VCaP (cell line): Measurements from ENCODE around the gene MGLL.

ENCODE experiments used
- H3K27ac ChIP-seq: fragments of 450-650 bp; 2 replicates; pipeline ENCODE4 v1.5.1; 2017
- TF ChIP-seq, protein P1 (sequence below): fragments of 450-650 bp; conservative IDR thresholded peaks from 2 replicates; pipeline ENCODE4 v1.5.1; 2017; ENCODE audit warnings: mild to moderate bottlenecking, moderate library complexity

MGLL gene

DNA sequence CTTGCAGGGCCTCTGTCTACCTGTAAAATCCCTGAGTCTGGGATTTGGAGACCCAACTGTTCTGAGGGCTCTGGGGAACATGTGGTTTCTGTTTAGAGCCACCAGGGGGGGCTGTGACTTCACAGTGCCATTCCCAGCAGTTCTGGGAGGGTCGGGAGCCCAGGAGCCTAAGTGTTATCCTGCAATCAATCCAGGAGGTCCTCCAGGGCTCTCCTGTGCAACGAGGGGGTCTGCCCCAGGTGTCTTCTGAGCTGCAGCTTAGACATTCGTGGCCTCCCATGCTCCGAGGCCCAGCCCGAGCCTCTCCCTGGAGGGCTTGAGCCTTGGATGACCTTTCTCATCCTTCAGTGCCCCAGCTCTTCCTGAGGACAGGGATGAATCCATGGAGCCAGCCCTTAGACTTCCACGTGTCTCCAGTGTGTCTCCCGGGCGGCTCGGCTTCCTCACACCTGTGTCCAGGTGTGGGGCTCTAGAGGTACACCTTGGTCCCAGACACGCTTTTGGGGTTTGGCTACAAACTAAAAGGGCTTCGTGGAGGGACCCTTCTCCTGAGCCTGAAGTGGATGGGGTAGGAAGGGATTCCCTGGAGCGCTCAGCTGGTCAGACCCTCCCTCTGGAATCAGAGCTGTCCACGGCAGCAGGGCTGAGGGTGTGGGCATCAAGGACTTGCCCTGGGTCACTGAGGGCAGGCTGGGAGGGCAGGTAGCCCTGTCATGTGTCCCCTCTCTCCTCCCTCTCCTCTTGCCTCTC is 169.9 kb downstream of the MGLL start:
- no peak overlapping the region for H3K27ac ChIP-seq
- TF ChIP-seq, protein P1, sequence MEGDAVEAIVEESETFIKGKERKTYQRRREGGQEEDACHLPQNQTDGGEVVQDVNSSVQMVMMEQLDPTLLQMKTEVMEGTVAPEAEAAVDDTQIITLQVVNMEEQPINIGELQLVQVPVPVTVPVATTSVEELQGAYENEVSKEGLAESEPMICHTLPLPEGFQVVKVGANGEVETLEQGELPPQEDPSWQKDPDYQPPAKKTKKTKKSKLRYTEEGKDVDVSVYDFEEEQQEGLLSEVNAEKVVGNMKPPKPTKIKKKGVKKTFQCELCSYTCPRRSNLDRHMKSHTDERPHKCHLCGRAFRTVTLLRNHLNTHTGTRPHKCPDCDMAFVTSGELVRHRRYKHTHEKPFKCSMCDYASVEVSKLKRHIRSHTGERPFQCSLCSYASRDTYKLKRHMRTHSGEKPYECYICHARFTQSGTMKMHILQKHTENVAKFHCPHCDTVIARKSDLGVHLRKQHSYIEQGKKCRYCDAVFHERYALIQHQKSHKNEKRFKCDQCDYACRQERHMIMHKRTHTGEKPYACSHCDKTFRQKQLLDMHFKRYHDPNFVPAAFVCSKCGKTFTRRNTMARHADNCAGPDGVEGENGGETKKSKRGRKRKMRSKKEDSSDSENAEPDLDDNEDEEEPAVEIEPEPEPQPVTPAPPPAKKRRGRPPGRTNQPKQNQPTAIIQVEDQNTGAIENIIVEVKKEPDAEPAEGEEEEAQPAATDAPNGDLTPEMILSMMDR, result peak; percentile 81

DNA sequence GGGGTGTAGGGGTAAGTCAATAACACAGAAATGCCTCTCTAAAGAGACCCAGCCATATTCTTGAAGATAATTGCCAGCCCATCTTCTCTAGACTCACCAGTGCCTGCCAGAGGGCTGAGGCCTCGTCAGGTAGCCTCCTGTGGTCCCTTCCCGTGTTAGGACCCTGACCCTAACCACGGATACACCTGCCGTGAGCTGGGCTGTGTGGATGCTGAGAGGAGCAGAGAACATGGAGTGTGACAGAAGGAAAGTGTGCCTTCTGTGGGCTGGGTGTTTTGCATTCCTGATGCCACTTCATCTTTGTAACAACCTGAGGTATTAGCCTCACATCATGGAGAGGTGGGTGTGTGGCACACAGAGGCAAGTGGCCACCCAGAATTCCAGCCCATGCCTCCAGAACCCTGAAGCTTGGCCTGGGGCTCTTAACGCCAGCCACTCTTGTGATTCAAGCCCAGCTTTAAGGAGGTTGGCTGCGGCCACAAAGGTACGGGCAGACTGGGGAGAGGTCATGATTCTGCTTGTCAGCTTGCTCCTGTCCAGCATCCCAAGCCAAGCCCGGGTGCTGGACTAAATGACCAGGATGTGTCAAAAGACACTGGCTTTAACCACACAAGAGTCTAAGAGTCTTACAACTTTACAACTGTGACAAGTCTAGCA is 170.7 kb downstream of the MGLL start:
- H3K27ac ChIP-seq, result no peak overlapping the region
- TF ChIP-seq, protein P1, result no peak

DNA sequence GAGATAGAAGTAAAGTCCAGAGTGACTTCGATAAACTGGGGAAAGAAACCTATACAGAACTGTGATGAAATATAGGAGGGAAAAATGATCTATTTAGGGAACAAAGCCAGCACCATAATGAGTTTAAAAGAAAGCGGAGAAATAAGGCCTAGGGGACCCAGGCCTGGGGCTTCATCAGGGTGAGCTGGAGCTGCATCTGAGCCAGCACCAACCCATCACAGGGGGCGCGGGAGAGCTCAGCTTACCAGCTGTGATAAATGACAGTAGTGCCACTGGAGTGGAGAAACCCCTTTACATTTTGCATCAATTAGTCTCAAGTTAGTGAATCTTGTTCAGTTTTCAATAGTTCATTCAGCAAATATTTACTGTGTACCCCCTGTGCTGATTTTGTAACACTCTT is 172.1 kb downstream of the MGLL start:
- H3K27ac ChIP-seq, result no peak overlapping the region
- TF ChIP-seq, protein P1, result no peak

DNA sequence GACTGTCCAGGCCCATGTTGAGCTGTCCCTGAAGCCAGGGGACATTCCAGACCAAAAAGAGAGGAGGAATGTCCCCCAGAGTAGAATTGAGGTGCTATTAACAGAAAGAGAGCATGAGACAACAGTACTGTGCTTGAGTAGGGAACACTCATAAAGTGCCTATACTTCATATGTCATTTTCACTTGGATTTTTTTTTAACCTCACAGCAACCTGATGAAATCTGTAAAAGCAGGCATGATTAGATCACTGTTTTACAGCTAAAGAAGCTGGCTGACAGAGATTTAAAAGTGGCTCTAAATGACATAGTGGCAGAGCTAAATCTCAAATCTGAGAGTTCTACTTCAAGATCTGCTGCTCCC is 174.5 kb downstream of the MGLL start:
- no peak overlapping the region for H3K27ac ChIP-seq
- TF ChIP-seq, protein P1, result no peak

DNA sequence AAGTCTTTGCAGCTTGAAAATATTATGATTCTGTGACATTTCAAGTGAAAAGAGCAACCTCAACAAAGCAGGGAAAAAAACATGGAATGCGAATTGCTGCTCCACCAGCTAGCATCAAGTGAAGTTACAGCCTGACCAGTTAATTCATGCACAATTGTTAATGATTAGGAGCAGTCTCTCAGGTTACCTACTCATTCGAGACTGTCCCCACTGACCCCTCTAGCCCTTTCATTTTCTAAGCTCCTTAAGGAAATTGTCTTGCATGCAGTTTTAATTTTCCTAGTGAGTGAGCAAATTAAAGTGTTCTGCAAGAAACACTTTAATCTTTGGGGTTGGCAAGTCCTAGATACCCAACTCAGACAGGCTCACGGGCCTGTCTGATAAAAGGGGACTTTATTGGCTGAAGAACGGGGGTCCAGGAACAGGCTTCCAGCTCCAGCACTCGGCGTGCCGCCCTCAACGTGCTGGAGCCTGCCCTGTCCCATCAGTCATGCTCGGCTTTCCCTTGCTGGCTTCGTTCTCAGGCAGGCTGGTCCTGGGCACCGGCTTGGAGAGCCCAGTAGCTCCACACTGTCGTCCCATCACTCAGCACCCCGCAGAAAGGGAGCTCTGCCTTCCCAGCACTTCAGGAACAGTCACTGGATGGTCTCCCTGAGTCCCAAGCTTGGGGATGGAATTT is 175.0 kb downstream of the MGLL start:
- TF ChIP-seq, protein P1, result no peak
- no peak overlapping the region for H3K27ac ChIP-seq

DNA sequence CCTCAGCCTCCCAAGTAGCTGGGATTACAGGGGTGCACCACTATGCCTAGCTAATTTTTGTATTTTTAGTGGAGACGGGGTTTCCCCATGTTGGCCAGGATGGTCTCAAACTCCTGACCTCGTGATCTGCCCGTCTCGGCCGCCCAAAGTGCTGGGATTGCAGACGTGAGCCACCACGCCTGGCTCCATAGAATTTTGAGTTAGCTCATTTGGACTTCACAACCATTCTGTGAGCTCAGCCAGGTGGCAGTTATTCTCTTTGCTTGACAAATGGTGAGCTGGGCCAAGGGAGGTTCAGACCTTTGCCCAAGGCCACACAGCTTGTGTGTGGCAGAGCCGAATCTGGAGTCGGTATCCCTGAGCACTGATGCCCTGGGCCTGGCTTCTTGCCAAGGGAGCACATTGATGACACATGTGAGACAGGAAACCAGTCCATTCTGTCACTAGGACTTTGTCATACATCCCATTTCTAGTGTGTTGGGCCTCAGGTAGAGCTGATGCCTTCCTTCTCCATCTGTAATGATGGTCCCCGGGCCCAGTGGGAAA is 175.7 kb downstream of the MGLL start:
- TF ChIP-seq, protein P1, result no peak
- H3K27ac ChIP-seq, result no peak overlapping the region

DNA sequence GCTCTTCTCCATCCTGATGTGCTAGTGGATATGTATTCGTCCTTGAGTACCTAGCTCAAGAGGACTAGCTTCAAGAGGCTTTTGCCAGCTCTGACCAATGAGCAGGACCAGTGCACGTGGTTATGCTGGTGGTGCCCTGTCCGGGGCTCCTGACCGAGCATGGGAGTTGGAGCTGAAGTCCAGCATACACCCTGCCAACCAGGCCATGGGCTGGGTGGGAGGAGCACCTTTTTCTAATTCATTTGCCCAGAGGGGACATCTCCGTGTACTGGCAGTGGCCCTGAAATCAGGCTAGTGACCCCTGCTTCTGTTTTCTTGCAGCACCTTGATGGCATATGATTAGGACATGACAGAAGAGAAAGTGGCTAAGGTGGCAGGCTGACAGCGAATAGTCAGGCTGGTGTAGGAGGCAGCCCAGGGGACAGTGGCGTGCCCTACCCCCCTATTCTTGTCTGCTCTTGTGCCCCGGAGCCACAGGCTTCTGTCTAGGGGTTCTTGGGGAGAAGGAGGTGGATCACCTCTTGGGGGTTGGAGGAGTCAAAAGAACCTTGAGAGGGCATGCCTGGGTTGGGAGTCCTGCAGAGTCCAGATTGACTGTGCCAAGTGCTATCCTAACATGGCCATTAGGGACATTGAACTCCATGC is 176.8 kb downstream of the MGLL start:
- TF ChIP-seq, protein P1, result no peak
- no peak overlapping the region for H3K27ac ChIP-seq
